Measurements from ENCODE around the gene MSL1. TPM values are rescaled to one million over a fixed set of nuclear protein-coding genes. Genes with fewer than 3 reads are reported as not detected.

MSL1 gene
- total and polyA plus RNA-seq, 9 of the 15 experiments (the other 6 are each of a cell fraction or from before 2014, with no cell fraction given) = 13.8 to 120 (median 61.9) TPM

DNA sequence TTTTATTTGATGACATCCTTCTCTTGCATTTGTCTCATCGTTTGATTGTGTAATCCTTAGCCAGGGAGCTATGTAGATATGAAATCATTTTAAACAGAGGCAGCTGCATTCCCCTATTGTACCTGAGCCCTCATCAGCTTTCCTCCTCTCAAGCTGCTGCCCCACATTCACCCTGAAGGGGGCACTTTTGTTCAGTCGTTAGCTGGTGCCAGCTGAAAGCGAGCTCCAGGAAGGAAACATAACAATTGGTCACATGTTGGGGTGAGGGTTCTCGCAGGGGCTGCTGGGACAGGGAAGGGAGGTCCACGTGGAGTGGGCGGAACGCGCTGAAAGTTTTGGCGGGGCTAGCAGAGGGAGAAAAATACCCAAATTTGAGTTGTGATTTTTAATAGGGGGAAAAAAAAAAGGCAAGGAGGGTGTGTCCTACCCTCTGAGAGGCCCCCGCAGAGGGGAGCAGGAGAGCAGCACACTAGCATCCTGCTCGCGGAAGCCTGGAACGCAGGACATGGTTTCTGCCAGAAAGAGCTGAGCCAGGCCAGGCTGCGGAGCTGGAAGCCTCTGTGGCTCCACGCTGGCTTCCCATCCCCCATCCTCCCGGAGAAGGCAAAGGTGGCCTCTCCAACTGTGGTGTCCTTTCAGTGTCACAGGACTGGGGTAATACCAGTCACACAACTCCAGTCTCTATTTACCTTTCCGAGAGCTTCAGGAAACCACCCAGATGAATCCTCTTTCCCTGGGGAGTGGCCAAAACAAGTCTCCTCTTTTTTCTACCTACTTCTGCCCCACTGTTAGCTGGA lies 8.5 kb upstream of the MSL1 start (continued):
- TF ChIP-seq, protein P1, sequence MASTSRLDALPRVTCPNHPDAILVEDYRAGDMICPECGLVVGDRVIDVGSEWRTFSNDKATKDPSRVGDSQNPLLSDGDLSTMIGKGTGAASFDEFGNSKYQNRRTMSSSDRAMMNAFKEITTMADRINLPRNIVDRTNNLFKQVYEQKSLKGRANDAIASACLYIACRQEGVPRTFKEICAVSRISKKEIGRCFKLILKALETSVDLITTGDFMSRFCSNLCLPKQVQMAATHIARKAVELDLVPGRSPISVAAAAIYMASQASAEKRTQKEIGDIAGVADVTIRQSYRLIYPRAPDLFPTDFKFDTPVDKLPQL (IDR thresholded peaks at IDR 0.05; ENCODE audit: extremely low read depth, insufficient read length) = no peak
- TF ChIP-seq NCOA6 (IDR thresholded peaks at IDR 0.05) = no peak
- TF ChIP-seq, protein P2, sequence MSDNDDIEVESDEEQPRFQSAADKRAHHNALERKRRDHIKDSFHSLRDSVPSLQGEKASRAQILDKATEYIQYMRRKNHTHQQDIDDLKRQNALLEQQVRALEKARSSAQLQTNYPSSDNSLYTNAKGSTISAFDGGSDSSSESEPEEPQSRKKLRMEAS (CRISPR knock-in tag; IDR thresholded peaks at IDR 0.05) = peak; percentile 91
- TF ChIP-seq TRIM28 (IDR thresholded peaks at IDR 0.05) = peak; percentile 63; the same call in 1 of the 2 replicates
- no peak for TF ChIP-seq ZNF124 (CRISPR knock-in tag; IDR thresholded peaks at IDR 0.05)
- TF ChIP-seq ZNF165 (CRISPR knock-in tag; IDR thresholded peaks at IDR 0.05; ENCODE audit: borderline replicate concordance) = no peak
- no peak for TF ChIP-seq MCM3 (IDR thresholded peaks at IDR 0.05)
- TF ChIP-seq XRCC3 (IDR thresholded peaks at IDR 0.05) = no peak
- TF ChIP-seq, protein P3, sequence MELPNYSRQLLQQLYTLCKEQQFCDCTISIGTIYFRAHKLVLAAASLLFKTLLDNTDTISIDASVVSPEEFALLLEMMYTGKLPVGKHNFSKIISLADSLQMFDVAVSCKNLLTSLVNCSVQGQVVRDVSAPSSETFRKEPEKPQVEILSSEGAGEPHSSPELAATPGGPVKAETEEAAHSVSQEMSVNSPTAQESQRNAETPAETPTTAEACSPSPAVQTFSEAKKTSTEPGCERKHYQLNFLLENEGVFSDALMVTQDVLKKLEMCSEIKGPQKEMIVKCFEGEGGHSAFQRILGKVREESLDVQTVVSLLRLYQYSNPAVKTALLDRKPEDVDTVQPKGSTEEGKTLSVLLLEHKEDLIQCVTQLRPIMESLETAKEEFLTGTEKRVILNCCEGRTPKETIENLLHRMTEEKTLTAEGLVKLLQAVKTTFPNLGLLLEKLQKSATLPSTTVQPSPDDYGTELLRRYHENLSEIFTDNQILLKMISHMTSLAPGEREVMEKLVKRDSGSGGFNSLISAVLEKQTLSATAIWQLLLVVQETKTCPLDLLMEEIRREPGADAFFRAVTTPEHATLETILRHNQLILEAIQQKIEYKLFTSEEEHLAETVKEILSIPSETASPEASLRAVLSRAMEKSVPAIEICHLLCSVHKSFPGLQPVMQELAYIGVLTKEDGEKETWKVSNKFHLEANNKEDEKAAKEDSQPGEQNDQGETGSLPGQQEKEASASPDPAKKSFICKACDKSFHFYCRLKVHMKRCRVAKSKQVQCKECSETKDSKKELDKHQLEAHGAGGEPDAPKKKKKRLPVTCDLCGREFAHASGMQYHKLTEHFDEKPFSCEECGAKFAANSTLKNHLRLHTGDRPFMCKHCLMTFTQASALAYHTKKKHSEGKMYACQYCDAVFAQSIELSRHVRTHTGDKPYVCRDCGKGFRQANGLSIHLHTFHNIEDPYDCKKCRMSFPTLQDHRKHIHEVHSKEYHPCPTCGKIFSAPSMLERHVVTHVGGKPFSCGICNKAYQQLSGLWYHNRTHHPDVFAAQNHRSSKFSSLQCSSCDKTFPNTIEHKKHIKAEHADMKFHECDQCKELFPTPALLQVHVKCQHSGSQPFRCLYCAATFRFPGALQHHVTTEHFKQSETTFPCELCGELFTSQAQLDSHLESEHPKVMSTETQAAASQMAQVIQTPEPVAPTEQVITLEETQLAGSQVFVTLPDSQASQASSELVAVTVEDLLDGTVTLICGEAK (IDR thresholded peaks at IDR 0.05) = no peak
- TF ChIP-seq, protein P3 (CRISPR knock-in tag; IDR thresholded peaks at IDR 0.05) = no peak
- TF ChIP-seq BDP1 (IDR thresholded peaks at IDR 0.05; ENCODE audit: insufficient read depth, insufficient read length) = no peak
- 0 out of 2 replicates have a peak, but pooled peaks have one; percentile 66 for TF ChIP-seq SMC3 (conservative IDR thresholded peaks at IDR 0.05; ENCODE audit: insufficient read depth, low read depth, low read length)
- 0 out of 2 replicates have a peak, but pooled peaks have one; percentile 7 for TF ChIP-seq MECOM (CRISPR knock-in tag; IDR thresholded peaks at IDR 0.05)
- 0 out of 4 replicates have a peak, but pooled peaks have one; percentile 11 to 15 for TF ChIP-seq NRF1 (conservative IDR thresholded peaks at IDR 0.05 in 1 of 2, IDR thresholded peaks at IDR 0.05 in 1 of 2)
- peak; percentile 41; the same call in 1 of the 2 replicates for TF ChIP-seq EP300 (IDR thresholded peaks at IDR 0.05; ENCODE audit: low read length)
- TF ChIP-seq ELF4 (CRISPR knock-in tag; IDR thresholded peaks at IDR 0.05) = 0 out of 2 replicates have a peak, but pooled peaks have one; percentile 30
- TF ChIP-seq, protein P4, sequence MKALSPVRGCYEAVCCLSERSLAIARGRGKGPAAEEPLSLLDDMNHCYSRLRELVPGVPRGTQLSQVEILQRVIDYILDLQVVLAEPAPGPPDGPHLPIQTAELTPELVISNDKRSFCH (CRISPR knock-in tag; IDR thresholded peaks at IDR 0.05) = no peak
- TF ChIP-seq, protein P4 (tag; IDR thresholded peaks at IDR 0.05) = no peak
